NCI-H2081 treated with DMSO at 0.1 percent for 48 hours (cell line): ENCODE results near the gene SLC39A7.
A peak's percentile ranks its signal among the peaks of the same experiment; 100 is the strongest.

Experiments used
- DNase-seq: peaks from one replicate; lab custom pipeline; 2025; lab: John Stamatoyannopoulos, UW

Gene SLC39A7, protein sequence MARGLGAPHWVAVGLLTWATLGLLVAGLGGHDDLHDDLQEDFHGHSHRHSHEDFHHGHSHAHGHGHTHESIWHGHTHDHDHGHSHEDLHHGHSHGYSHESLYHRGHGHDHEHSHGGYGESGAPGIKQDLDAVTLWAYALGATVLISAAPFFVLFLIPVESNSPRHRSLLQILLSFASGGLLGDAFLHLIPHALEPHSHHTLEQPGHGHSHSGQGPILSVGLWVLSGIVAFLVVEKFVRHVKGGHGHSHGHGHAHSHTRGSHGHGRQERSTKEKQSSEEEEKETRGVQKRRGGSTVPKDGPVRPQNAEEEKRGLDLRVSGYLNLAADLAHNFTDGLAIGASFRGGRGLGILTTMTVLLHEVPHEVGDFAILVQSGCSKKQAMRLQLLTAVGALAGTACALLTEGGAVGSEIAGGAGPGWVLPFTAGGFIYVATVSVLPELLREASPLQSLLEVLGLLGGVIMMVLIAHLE

DNA sequence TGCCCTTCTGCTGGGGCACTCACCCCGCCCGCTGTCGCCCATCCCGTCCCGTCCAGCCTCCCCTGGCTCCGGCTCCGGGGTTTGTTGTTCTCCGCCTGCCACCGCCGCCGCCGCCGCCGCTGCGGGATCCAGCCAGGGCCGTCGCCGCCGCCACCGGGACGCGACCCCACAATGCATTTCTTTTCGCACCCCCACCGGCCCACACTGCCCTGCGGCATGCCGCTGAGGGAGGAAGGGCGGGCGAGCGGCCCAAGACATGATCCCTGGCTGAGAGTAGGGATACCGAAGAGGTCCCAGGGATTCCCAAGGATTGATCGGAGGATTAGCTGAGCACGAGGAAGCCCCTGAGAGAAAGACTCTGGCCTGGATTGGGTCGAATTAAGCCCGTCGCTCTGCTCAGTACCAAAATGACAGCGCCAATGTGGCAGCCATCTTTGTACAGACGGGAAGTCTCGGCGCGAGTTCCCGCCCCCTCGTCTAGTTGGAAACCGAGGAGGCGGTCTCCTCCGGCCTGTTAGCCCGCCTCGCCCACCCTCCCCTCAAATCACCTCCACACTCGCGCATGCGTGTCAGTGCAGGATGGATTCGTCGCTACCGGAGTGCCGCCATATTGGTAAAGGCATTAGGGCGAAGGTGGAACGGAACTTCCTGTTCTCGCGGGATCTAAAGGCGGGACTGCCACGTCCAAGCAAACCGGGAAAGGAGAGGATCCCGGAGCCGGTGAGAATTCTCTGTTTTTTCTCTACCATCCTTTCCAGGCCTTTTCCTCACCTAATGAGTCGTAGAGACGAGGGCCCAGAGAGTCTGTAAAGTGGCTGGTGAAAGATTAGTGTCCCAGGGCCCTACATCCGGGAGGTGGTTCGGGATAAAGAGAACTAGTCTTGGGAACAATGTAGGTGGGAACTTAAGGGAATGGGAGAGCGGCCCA, at the start of gene SLC39A7, which contains the start of gene RXRB:
TSS of gene SLC39A7 (plus strand) at position 649 of the 928 bp plus-strand sequence. CDS start 379 bp downstream, outside the sequence.
TSS of gene RXRB (minus strand) at position 447 of the 928 bp plus-strand sequence. CDS start at position 258, 189 bp downstream.
- peak; percentile 79 for DNase-seq

DNA sequence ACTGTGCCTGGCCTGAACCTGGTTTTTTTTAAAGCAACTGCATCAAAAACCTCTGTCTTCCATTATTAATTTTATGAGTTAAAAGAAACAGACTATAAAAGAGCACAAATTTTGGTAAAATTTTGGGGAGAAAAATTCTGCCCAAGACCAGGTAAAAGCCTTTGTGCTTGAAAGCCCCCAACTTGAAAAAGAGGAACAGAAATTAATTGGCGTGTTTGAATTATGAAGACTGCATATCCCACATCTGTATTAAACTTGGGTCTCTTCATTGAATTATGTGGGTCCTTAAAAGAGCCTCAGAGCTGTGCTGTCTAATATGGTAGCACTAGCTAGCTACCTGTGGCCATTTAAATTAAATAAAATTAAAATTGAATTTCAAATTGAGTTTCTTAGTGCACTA, 49.6 kb upstream of the SLC39A7 start:
- DNase-seq, result no peak

DNA sequence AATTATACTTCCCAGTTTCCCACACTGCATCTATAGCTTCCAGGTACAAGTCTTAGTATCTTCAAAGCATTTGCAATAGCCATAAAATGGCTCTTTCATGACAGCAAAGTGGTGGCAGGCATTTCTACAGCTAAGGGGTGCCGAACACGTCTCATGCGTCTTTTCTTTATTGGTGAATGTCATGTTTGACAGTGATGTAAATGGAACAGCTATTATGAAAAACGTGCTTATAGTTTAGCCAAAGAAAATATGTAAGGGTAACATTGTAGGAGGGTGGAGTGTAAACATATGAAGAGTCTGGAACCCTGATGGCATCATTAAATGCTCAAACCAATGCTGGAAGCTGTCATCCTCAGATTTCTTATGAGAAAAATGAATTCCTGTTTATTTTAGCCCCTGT, 46.3 kb upstream of the SLC39A7 start:
- DNase-seq, result no peak

DNA sequence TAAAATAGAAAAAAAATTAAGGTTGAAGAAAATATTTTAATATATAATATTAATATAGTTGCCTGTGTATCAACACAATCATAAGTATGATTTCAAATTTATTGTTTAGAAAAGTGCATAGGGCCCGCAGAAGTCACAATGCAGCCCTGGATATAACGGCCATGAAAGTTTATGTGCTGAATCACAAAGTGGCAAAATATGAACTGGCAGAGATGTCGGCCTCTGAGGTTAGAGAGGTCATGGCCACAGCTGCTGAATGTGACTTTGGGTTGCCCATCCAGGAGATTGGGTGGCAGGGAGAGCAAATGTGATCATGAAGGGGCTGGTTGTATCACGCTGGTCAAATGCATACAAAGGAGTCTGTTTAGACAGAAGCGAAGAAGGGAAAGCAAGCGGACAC, 44.1 kb upstream of the SLC39A7 start:
- DNase-seq, result no peak

DNA sequence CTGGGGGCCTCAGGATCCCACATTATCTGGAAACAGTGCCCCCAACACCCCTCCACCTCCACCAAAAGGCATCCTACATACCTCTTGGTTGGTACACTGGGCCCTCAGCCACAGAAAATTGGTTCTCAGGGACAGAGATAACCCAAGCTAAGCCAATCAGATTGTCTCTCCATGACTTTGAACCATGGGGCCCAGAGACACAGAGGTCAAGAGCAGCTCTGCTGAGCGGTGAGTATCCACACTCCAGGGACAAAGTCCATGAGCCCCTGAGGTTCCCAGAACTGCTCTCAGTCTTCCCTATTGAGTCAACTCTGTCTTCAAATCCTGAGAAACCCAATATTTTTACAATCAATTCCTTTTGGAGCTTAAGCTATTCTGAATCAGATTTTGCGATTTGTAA, 43.7 kb upstream of the SLC39A7 start:
- DNase-seq, result no peak

DNA sequence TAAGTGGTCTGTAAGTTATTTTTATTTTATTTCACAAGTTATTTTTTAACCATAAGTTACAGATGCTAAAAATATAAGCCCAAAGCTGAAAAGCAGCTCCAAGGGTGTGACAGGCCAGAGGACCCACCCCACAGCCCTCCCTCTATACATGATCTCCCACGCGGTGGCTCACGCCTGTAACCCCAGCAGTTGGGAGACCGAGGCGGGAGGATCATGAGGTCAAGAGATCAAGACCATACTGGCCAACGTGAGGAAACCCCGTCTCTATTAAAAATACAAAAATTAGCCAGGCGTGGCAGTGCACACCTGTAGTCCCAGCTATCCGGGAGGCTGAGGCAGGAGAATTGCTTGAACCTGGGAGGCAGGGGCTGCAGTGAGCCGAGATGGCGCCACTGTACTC, 40.6 kb upstream of the SLC39A7 start:
- no peak for DNase-seq

DNA sequence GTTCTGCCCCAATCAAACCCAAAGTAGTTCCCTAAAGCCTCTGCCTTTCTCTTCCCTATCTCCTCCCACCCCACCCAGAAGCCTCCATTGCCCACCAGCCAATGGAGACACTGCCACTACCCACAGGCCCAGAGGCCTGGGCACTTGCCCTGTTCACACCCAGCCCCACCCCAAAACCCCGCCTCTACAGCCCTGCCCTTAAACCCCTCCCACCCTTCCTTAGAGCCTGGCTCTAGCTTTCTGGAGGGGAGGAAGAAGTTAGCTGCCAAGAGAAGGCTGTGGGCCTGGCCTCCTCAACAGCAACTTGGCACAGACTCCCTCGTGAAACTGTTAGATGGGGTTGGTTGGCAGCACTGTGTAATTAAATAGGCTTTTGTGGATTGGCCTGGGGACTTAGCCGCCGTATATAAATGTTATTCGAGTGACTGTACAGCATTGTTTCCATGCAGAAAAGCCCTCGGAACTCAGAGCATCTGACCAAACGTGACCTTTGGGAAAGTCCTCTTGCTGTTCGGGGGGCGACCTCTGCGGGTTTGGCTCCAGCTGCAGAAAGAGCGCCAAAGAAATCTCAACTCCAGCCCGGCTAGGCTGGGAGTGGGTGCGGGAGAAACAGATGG, 39.8 kb upstream of the SLC39A7 start:
- no peak for DNase-seq

DNA sequence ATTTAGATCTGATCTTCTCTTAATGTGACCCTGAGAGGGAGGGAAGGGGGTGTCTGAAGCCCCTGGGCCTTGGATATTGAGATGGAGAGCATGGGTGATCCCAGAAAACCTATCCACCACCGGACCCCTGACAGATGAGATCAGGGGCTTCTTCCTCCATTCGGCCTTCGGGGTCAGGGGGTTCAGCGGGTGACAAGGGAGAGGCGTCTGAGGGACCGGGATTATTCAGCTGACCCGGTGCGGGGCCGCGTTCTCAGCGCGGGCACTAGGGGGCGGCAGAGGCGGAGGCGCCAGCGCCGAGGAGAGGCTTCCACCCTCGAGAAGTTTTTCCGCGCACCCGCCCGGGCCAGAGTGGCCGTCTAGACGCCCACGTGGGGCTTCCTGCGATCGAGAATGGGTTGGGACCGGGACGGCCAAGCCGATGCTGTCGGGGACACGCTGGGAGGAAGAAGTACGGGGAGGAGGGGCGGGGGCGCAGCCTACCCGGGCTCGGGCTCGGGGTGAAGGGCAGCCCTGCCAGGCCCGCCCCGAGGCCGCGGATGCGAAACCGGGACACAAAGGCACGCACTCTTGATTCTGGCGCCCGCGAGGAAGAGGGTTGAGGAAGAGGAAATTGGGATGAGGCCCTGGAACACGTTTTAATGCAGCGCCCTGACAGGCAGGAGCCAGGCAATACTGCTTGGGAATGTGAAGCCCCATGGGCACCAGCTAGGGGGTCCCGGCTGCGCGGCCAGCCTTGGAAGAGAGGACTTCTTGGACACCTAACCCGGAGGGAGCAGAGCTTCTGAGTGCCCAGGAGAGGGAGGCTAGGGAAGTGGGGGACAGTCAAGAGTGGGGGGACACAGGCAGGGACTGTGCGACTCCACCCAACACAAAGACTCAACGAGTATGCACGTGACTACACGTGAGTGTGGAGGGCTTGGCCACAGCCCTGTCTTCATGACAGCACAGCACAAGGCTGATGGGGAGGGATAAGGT, 39.0 kb upstream of the SLC39A7 start:
- DNase-seq, result no peak

DNA sequence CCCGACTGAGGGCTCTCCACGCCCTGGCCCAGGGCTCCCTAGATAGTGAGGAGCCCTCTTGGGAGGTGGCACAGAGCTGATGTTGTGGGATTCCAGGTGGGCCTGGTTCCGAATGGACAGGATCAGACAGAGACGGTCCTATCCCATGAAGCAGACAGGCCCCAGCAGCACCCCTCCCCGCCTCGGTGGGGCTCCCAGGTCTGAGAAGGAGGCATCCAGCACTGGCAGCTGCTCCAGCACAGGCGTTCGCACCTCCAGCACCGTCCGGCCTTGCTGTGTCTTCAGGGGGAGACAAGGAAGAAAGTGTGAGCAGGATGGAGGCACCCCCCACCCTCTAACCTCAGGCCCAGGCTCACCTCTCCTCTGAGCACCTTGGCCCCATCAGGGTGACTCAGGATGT, 37.1 kb upstream of the SLC39A7 start:
- no peak for DNase-seq

DNA sequence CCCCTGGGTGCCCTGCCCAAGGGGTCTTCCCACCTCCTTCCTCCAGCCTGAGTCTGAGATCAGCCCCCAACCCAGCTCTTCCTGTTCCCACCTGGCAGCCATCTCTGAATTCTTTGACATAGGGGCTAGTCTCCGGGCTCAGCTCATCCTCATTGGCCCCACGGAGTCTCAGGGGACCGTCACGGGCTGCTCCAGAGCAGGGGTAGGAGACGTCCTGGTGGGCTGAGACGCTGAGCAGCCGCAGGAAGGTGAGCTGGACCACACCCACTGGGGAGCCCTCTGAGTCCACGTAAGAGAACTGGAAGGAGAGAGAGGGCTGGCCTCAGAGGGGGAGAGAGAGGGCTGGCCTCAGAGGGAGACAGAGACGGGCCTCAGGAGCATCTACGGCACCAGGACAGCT, 36.5 kb upstream of the SLC39A7 start:
- DNase-seq, result no peak

DNA sequence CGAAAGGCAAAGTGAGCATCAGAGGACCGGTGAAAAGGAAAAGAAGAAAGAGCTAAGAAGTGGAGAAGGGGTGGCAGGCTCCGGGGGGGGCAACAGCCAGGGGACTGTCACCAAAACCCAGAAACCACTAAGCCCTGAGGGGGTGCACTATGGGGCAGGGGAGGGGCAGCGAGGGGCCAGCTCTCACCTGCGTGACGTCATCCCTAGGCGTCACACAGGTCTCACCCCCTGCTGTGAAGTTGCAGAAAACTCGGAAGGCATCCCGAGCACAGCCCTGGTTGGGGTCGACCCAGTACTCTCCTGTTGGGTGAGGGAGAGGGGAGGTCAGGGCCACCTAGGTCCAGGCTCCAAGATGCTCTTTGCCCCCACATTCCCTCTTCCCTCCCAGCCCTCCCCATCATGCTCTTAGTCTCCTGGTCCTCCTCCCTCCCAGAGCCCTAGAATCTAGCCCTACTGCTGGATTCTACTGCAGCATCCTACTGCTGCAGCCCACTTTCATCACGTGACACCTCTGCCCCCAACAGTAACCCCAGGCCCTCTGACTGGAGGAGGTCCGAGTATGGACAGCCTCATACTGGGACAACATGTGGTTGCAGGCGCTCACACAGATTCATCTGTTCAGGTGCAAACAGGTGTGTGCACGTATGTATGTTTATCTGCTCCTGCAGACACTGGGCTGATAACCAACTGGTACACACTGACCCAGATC, 35.8 kb upstream of the SLC39A7 start:
- no peak for DNase-seq

DNA sequence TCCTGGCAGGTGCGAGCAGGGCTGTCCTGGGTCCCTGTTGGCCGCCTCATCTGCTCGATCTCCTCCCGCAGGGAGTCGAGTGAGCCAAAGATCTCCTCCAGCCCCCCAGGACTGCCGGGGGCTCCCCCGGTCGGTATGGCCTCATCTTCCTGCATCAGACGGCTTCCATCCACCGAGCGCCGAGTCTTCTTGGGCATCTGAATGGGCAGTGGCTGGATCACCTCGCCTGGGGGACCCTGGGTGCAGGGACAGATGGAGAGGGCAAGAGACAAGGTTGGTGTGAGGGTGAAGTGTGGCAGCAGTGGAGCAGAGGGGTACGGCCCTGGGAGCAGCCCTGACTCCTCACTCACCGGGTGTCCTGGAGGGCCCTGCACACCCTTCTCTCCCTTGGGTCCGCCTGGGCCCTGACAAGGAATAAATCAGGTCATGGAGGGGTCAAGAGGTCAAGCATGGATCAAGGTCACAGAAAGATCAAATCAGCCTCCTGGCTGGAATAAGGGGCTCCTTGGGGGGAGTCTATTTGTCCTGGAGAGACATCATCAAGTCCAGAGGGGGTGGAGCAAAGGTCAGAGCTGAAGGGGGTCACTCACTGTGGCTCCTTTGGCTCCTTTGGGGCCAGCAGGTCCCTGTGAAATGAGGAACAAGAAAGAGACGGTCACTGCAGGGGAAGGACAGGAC, 34.9 kb upstream of the SLC39A7 start:
- DNase-seq, result no peak

DNA sequence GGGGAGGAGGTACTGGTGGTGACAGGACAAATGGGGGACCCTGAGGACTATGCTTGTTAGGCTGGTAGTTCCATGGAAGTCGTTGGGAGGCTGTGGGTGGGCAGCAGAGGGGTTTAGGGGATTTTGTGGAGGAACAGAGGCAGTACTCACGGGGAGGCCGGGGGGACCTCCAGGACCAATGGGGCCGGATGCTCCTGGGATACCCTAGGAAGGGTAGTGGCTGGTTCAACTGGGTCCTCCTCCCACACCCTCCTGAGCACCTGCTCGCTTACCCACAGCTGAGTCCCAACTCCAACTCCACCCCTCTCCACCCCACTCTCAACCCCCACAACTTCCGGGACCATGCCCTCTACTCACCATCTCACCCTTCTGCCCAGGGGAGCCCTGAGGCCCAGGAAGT, 34.3 kb upstream of the SLC39A7 start:
- DNase-seq, result no peak

DNA sequence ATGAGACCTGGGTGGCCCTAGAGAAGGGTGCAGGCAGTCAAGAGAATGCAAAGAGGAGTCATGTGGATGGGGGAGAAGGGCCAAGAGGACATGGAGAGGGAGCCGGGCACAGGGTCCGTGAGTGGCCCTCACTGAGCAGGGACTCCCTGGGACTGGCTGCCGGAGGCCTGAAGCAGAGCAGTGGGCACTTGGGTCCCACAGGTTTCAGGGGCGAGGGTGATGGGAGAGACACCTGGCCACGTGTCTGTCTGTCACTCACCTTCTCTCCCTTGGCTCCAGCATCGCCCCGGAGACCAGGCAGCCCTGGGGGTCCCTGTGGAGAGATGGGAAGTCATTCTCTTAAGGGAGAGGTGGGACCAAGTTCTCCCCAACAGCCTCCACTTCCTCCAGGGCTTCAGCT, 33.9 kb upstream of the SLC39A7 start:
- DNase-seq, result no peak

DNA sequence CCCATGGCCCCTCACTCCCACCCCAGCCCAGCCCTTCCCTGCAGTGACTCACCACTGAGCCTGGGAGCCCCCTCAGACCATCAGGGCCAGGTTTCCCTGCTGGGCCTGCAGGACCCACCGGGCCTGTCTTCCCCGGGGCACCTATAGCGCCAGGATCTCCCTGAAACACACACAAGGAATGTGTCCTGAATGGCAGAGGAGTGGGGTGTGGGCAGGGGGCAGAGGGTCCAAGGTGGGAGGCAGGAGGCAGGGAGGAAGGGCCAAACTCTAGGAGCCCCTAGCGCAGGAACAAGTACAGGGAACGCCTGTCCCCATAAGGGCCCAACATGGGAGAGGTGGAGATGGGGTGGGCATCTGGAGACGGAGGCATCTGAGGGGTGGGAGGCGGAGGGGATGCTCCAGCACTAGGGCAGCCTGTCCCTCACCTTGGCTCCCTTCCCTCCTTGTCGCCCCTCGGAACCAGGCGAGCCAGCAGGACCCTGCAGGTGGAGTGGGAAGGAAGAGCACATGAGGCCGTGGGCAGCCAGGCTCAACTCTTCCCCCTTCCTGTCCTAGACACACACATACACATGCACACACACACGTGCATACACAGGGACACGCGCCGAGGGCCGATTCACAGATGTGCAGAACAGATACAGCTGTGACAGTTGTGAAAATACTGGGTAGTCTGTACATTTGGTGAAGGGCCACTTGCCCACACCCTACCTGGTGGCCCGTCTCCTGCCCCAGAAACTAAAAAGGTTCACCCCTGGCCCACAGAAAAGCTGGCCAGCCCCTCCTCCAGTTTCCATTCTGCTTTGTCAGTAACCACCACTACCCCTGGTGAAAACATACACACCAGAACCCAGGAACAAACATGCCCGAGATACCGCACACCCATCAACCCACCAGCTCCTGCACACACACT, 33.0 kb upstream of the SLC39A7 start:
- no peak for DNase-seq

DNA sequence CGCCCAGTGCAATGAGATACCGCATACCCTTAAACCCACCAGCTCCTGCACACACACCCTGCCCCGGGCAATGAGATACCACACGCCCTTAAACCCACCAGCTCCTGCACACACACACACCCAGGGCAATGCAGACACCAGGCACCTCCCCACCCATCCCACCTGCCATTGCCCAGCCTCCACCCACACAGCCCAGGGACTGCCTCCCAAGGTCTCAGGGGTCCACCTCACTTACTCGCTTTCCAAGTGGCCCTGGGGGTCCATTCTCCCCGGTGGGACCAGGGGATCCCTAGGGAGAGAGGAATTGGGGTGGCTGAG, 32.4 kb upstream of the SLC39A7 start:
- DNase-seq, result no peak

DNA sequence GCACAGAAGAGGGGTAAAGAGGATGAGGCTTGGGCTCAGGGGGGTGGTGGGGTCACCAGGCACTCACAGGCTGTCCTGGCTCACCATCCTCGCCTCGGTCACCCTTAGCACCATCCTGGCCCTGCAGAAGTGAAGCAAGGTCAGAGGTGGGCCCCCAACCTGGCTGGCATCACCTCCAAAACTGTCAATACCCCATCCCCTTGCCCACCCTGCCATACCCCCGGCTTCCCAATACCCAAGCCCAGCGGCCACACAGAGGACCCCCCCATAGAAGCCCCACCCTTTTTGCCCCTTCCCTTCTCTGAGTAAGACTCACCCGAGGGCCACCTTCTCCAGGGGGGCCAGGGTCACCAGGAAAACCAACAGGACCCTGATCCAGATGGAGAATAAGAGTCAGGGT, 32.0 kb upstream of the SLC39A7 start:
- DNase-seq, result no peak

DNA sequence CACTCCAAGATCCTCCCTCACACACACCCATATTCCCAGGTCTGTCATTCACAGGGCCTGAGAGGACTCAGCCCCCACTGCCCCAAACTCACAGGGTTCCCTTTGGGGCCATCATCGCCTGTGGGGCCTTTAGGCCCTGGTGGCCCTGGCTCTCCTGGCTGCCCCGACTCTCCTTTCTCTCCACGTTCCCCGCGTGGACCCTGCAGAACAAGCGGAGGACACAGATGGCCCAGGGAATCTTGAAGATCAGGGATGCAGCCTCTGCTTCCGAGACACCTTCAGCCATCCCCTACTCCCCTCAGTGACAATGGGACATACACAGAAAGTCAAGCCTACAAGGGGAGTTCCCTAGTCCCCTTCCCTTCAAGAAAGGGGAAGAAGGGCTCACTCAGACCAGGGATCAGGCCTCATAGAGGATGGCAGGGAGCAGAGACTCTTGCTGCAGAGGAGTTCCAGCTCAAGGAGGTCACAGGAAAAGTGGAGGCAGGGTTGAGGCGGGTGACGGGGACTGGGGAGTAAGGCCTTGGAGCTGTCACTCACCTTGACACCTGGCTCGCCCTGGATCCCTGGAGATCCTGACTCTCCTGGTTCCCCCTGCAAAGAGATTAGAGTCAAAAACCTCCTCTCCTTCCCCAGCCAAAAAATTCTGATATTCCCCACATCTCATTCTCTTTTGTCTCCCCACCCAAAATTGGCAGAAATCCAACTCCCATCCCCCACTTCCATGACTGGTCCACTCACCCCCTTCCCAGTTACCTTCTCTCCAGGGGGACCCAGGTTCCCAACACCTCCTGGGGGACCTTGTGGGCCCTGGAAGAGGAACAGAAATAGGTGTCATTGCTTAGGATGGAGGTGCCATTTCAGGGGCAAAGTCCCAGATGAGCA, 31.1 kb upstream of the SLC39A7 start:
- no peak for DNase-seq
